HepG2 (cell line): ENCODE measurements around the gene SEMA7A. TPM values are rescaled to one million over a fixed set of nuclear protein-coding genes. Genes with fewer than 3 reads are reported as not detected.

Experiments
- AHR ChIP-seq: IDR thresholded peaks from 2 replicates; pipeline ENCODE4 v1.6.1; 2018; ENCODE audit warnings: missing genetic modification reagents, missing compliant biosample characterization
- ATF7-NPFF ChIP-seq: sonication (generic); formaldehyde crosslinking; IDR thresholded peaks from 2 replicates; pipeline ENCODE4 v1.8.1; 2023; ENCODE audit warnings: mild to moderate bottlenecking, low read depth, missing genetic modification reagents, moderate library complexity
- HES4 ChIP-seq: sonication (generic); formaldehyde crosslinking; IDR thresholded peaks from 2 replicates; pipeline ENCODE4 v1.9.0; 2021; ENCODE audit warnings: mild to moderate bottlenecking, missing genetic modification reagents, borderline replicate concordance
- LCORL ChIP-seq, 2 experiments: fragments of 450-650 bp in 1 of 2; sonication (generic) in 1 of 2; formaldehyde crosslinking in 1 of 2; IDR thresholded peaks; 2 replicates each; pipeline versions ENCODE4 v1.5.0 to v1.6.1; 2017 to 2020; ENCODE audit warnings: antibody characterized with exemption in 1 of 2, missing genetic modification reagents in 1 of 2
- MAFK ChIP-seq, 2 experiments: IDR thresholded peaks in 1 of 2; conservative IDR thresholded peaks in 1 of 2; 2 replicates each; pipeline ENCODE4 v1.6.1; 2011; ENCODE audit warnings: improper control_type of control experiment in 2 of 2, low read length in 2 of 2
- NFE2L1 ChIP-seq: sonication (generic); formaldehyde crosslinking; IDR thresholded peaks from 2 replicates; pipeline ENCODE4 v1.4.0; 2020; ENCODE audit warnings: missing genetic modification reagents, mild to moderate bottlenecking, borderline replicate concordance
- ONECUT2 ChIP-seq: sonication (generic); formaldehyde crosslinking; IDR thresholded peaks from 2 replicates; pipeline ENCODE4 v1.4.0; 2020; ENCODE audit warnings: missing genetic modification reagents
- POGZ ChIP-seq: sonication (generic); formaldehyde crosslinking; IDR thresholded peaks from 2 replicates; pipeline ENCODE4 v1.4.0; 2020; ENCODE audit warnings: mild to moderate bottlenecking, missing genetic modification reagents
- SATB2 ChIP-seq: sonication (generic); formaldehyde crosslinking; IDR thresholded peaks from 2 replicates; pipeline ENCODE4 v1.5.0; 2020; ENCODE audit warnings: missing genetic modification reagents
- ZFY ChIP-seq: sonication (generic); formaldehyde crosslinking; IDR thresholded peaks from 2 replicates; pipeline ENCODE4 v1.4.0; 2020; ENCODE audit warnings: missing genetic modification reagents
- ZNF10 ChIP-seq: sonication (generic); formaldehyde crosslinking; IDR thresholded peaks from 2 replicates; pipeline ENCODE4 v1.4.0; 2020; ENCODE audit warnings: mild to moderate bottlenecking, low read depth, missing genetic modification reagents, borderline replicate concordance
- ZNF256 ChIP-seq: sonication (generic); formaldehyde crosslinking; conservative IDR thresholded peaks from 2 replicates; pipeline ENCODE4 v1.4.0; 2020; ENCODE audit warnings: missing genetic modification reagents
- ZNF274 ChIP-seq: sonication (generic); formaldehyde crosslinking; IDR thresholded peaks from 2 replicates; pipeline ENCODE4 v1.5.1; 2020; ENCODE audit warnings: mild to moderate bottlenecking, missing genetic modification reagents
- ZNF331 ChIP-seq: sonication (generic); formaldehyde crosslinking; IDR thresholded peaks from 2 replicates; pipeline ENCODE4 v1.4.0; 2020; ENCODE audit warnings: missing genetic modification reagents
- ZNF619 ChIP-seq: sonication (generic); formaldehyde crosslinking; IDR thresholded peaks from 2 replicates; pipeline ENCODE4 v1.4.0; 2020; ENCODE audit warnings: mild to moderate bottlenecking, missing genetic modification reagents
- ZNF709 ChIP-seq: sonication (generic); formaldehyde crosslinking; IDR thresholded peaks from 2 replicates; pipeline ENCODE4 v1.5.0; 2020; ENCODE audit warnings: mild to moderate bottlenecking, missing genetic modification reagents
- ZNF737 ChIP-seq: sonication (generic); formaldehyde crosslinking; IDR thresholded peaks from 2 replicates; pipeline ENCODE4 v1.5.0; 2020; ENCODE audit warnings: missing genetic modification reagents, mild to moderate bottlenecking, borderline replicate concordance
- polyA plus RNA-seq, 8 experiments: library from polyadenylated mRNA; depleted of rRNA in 3 of 8; stranded (reverse) in 7 of 8; unstranded in 1 of 8; fragments of >200 nt; fragmentation: Illumina TruSeq in 4 of 8; extraction: Trizol in 4 of 8; gene quantifications; 2 replicates each; pipeline versions ENCODE4 v1.2.1 to v1.2.3, GENCODE V29; 2011 to 2016; ENCODE audit warnings: low read depth in 4 of 8, missing spikeins in 1 of 8, mixed read lengths in 1 of 8; ENCODE audit not compliant: insufficient read depth in 1 of 8
- total RNA-seq, 5 experiments: library from RNA; depleted of rRNA; stranded (reverse); fragments of >200 nt; fragmentation: Illumina TruSeq; extraction: Trizol; gene quantifications; 2 replicates each; pipeline ENCODE4 v1.2.3, GENCODE V29; 2016; ENCODE audit warnings: low read depth in 1 of 5
- TF ChIP-seq, protein P1 (sequence below): sonication (generic); formaldehyde crosslinking; IDR thresholded peaks from 2 replicates; pipeline ENCODE4 v1.4.0; 2020; ENCODE audit warnings: mild to moderate bottlenecking, missing genetic modification reagents, borderline replicate concordance
- TF ChIP-seq, protein P2 (sequence below): sonication (generic); formaldehyde crosslinking; IDR thresholded peaks from 2 replicates; pipeline ENCODE4 v1.5.0; 2020; ENCODE audit warnings: mild to moderate bottlenecking, missing genetic modification reagents
- TF ChIP-seq, protein P3 (sequence below): sonication (generic); formaldehyde crosslinking; IDR thresholded peaks from 2 replicates; pipeline ENCODE4 v1.4.0; 2020; ENCODE audit warnings: missing genetic modification reagents, borderline replicate concordance
- TF ChIP-seq, protein P4 (sequence below), 2 experiments: fragments of 450-650 bp in 1 of 2; sonication (generic) in 1 of 2; formaldehyde crosslinking; IDR thresholded peaks; 2 replicates each; pipeline versions ENCODE4 v1.5.0 to v1.8.0; 2020 to 2022; ENCODE audit warnings: mild to moderate bottlenecking in 1 of 2, missing genetic modification reagents in 1 of 2

SEMA7A gene
- total and polyA plus RNA-seq, 2 of the 13 experiments (the other 11 are each of a cell fraction or from before 2014, with no cell fraction given), result 9.0 to 15.8 TPM

DNA sequence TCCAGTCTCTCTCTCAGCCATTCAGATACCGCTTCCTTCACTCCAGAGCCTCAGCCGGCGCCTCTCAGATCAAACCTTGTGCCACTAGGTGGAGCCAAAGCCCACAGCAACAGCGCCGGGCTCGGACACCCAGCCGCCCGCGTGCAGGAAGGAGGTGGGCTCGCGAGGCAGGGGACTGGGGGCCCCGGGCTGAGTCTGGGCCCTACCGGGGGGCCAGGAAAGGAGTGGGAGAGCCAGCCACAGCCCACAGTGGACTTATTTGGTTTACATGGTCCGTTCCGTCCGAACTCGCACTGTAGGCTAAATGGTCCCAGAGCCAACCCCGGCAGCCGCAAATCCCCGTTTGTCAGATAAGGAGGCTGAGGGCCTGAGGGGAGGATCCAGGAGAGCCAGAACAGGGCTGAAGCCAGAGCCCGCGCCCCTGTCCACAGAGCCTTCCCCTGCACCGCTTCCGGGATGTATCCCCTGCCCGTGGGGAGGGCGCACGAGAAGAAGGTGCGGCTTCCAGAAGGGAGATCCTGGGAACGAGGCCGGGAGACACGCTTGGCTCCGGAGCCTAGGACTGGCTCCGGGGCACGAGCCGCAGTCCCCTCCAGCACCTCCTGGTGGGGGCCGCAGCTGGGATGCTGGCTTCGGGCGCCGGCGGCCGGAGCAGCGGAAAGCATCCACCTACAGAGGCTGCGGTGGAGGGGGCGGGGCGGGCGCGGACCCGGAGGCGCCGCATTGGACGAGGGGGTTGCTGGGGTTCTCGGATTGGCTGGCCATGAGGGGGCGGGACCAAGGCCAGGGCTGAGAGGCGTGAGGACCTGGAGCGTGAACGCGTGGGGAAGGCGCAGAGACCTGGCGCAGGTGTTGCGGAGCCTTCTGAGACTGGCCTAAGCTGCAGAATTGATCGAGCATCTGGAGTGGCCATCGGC is 59.8 kb downstream of the SEMA7A start (continued):
- TF ChIP-seq ZFY (CRISPR knock-in tag) (no peak), ZNF274 (CRISPR knock-in tag) (no peak), ZNF256 (CRISPR knock-in tag) (0 out of 2 replicates have a peak, but pooled peaks have one; percentile 71), ZNF619 (CRISPR knock-in tag) (no peak), ONECUT2 (CRISPR knock-in tag) (no peak), ZNF737 (CRISPR knock-in tag) (no peak), LCORL (IDR thresholded peaks at IDR 0.05) (no peak), LCORL (CRISPR knock-in tag; IDR thresholded peaks at IDR 0.05) (no peak), POGZ (CRISPR knock-in tag) (no peak), HES4 (CRISPR knock-in tag) (no peak), SATB2 (CRISPR knock-in tag) (no peak), MAFK (conservative IDR thresholded peaks at IDR 0.05 in 1 of 2, IDR thresholded peaks at IDR 0.05 in 1 of 2; ENCODE audit: low read length in 2 of 2) (no peak), NFE2L1 (CRISPR knock-in tag) (no peak), ATF7-NPFF (peak; percentile 19; the same call in 1 of the 2 replicates), ZNF331 (CRISPR knock-in tag) (peak; percentile 42; the same call in 1 of the 2 replicates), ZNF10 (no peak), AHR (CRISPR knock-in tag) (no peak; the same call in none of the 2 replicates), ZNF709 (CRISPR knock-in tag) (peak; percentile 90)
- TF ChIP-seq, protein P1, sequence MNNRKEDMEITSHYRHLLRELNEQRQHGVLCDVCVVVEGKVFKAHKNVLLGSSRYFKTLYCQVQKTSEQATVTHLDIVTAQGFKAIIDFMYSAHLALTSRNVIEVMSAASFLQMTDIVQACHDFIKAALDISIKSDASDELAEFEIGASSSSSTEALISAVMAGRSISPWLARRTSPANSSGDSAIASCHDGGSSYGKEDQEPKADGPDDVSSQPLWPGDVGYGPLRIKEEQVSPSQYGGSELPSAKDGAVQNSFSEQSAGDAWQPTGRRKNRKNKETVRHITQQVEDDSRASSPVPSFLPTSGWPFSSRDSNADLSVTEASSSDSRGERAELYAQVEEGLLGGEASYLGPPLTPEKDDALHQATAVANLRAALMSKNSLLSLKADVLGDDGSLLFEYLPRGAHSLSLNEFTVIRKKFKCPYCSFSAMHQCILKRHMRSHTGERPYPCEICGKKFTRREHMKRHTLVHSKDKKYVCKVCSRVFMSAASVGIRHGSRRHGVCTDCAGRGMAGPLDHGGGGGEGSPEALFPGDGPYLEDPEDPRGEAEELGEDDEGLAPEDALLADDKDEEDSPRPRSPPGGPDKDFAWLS (CRISPR knock-in tag), result no peak
- TF ChIP-seq, protein P2, sequence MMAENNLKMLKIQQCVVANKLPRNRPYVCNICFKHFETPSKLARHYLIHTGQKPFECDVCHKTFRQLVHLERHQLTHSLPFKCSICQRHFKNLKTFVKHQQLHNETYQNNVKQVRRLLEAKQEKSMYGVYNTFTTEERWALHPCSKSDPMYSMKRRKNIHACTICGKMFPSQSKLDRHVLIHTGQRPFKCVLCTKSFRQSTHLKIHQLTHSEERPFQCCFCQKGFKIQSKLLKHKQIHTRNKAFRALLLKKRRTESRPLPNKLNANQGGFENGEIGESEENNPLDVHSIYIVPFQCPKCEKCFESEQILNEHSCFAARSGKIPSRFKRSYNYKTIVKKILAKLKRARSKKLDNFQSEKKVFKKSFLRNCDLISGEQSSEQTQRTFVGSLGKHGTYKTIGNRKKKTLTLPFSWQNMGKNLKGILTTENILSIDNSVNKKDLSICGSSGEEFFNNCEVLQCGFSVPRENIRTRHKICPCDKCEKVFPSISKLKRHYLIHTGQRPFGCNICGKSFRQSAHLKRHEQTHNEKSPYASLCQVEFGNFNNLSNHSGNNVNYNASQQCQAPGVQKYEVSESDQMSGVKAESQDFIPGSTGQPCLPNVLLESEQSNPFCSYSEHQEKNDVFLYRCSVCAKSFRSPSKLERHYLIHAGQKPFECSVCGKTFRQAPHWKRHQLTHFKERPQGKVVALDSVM (CRISPR knock-in tag), result no peak
- TF ChIP-seq, protein P3, sequence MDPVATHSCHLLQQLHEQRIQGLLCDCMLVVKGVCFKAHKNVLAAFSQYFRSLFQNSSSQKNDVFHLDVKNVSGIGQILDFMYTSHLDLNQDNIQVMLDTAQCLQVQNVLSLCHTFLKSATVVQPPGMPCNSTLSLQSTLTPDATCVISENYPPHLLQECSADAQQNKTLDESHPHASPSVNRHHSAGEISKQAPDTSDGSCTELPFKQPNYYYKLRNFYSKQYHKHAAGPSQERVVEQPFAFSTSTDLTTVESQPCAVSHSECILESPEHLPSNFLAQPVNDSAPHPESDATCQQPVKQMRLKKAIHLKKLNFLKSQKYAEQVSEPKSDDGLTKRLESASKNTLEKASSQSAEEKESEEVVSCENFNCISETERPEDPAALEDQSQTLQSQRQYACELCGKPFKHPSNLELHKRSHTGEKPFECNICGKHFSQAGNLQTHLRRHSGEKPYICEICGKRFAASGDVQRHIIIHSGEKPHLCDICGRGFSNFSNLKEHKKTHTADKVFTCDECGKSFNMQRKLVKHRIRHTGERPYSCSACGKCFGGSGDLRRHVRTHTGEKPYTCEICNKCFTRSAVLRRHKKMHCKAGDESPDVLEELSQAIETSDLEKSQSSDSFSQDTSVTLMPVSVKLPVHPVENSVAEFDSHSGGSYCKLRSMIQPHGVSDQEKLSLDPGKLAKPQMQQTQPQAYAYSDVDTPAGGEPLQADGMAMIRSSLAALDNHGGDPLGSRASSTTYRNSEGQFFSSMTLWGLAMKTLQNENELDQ (CRISPR knock-in tag), result no peak
- TF ChIP-seq, protein P4, sequence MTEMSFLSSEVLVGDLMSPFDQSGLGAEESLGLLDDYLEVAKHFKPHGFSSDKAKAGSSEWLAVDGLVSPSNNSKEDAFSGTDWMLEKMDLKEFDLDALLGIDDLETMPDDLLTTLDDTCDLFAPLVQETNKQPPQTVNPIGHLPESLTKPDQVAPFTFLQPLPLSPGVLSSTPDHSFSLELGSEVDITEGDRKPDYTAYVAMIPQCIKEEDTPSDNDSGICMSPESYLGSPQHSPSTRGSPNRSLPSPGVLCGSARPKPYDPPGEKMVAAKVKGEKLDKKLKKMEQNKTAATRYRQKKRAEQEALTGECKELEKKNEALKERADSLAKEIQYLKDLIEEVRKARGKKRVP (CRISPR knock-in tag; IDR thresholded peaks at IDR 0.05), result 0 out of 4 replicates have a peak, but pooled peaks of 1 of the 2 experiments have one; percentile 15
